BJ (cell line): ENCODE measurements around the gene MARCKSL1. TPM values are rescaled to one million over a fixed set of nuclear protein-coding genes. Genes with fewer than 3 reads are reported as not detected.

ENCODE experiments used
- CTCF ChIA-PET: fragments of 350-600 bp; formaldehyde crosslinking; extraction: SDS; loops from one replicate; lab custom pipeline; 2021; ENCODE audit warnings: antibody characterized with exemption, inconsistent platforms; lab: Yijun Ruan, JAX
- POLR2A ChIA-PET: fragments of 300-600 bp; sonication (Branson Sonifier 250); formaldehyde crosslinking; extraction: SDS; loops from one replicate; lab custom pipeline; 2021; ENCODE audit warnings: antibody characterized with exemption; lab: Charles Lee
- DNase-seq: peaks from one replicate; pipeline ENCODE4 v3.0.0-alpha.2; 2011; ENCODE audit warnings: low read depth
- H3K27me3 ChIP-seq: 2 replicates; pipeline ENCODE4 v1.6.0; 2011; ENCODE audit warnings: low read length; ENCODE audit not compliant: control insufficient read depth, insufficient read depth
- H3K36me3 ChIP-seq: 2 replicates; pipeline ENCODE4 v1.5.1; 2011; ENCODE audit warnings: low read length; ENCODE audit not compliant: control insufficient read depth, insufficient read depth
- H3K4me3 ChIP-seq: 2 replicates; pipeline ENCODE4 v1.5.1; 2011; ENCODE audit warnings: low read depth, mild to moderate bottlenecking, control low read depth, low read length
- polyA plus RNA-seq: library from polyadenylated mRNA; depleted of rRNA; stranded (reverse); fragments of >200 nt; gene quantifications from 2 replicates; pipeline ENCODE4 v1.2.3, GENCODE V29; 2011
- TF ChIP-seq, protein P1 (sequence below): IDR thresholded peaks from 2 replicates; pipeline ENCODE4 v1.5.1; 2011; ENCODE audit warnings: low read depth, mild to moderate bottlenecking, control low read depth, inconsistent platforms, low read length, moderate library complexity; ENCODE audit not compliant: insufficient read depth

Gene MARCKSL1
- polyA plus RNA-seq, 1 experiment = 52.0 TPM

DNA sequence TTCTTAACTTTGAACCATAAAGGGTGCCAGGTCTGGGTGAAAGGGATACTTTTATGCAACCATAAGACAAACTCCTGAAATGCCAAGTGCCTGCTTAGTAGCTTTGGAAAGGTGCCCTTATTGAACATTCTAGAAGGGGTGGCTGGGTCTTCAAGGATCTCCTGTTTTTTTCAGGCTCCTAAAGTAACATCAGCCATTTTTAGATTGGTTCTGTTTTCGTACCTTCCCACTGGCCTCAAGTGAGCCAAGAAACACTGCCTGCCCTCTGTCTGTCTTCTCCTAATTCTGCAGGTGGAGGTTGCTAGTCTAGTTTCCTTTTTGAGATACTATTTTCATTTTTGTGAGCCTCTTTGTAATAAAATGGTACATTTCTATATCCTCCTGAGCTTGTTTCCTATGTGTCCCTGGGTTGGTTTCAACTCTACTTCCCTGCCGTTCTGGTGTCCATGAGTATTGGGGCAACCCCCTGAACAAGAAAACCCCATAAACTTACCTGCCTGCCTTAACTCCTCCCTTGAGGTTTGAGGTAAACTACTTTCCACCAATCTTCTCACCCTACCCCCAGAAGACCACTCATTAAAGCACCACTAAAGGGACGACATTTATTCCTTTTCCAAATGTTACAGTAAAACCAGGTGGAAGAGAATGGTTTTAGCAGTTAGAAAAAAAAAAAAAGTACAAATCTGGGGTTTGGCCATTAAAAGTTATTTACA lies 2.6 kb downstream of the MARCKSL1 start:
- Histone ChIP-seq H3K27me3 (no peaks in the 10 kb centered on the region), H3K36me3 (peaks cover 17% of the 10 kb centered on the region), H3K4me3 (no peak overlapping the region)
- TF ChIP-seq, protein P1, sequence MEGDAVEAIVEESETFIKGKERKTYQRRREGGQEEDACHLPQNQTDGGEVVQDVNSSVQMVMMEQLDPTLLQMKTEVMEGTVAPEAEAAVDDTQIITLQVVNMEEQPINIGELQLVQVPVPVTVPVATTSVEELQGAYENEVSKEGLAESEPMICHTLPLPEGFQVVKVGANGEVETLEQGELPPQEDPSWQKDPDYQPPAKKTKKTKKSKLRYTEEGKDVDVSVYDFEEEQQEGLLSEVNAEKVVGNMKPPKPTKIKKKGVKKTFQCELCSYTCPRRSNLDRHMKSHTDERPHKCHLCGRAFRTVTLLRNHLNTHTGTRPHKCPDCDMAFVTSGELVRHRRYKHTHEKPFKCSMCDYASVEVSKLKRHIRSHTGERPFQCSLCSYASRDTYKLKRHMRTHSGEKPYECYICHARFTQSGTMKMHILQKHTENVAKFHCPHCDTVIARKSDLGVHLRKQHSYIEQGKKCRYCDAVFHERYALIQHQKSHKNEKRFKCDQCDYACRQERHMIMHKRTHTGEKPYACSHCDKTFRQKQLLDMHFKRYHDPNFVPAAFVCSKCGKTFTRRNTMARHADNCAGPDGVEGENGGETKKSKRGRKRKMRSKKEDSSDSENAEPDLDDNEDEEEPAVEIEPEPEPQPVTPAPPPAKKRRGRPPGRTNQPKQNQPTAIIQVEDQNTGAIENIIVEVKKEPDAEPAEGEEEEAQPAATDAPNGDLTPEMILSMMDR = no peak
- CTCF ChIA-PET = interaction anchor here (0.5 to 2.1 kb wide), 7 partner anchors 9 to 313 kb away, joined by 3 to 5 read pairs (median 3); no protein-coding TSS in a partner anchor
- POLR2A ChIA-PET = no interaction called here
- DNase-seq = no peak

DNA sequence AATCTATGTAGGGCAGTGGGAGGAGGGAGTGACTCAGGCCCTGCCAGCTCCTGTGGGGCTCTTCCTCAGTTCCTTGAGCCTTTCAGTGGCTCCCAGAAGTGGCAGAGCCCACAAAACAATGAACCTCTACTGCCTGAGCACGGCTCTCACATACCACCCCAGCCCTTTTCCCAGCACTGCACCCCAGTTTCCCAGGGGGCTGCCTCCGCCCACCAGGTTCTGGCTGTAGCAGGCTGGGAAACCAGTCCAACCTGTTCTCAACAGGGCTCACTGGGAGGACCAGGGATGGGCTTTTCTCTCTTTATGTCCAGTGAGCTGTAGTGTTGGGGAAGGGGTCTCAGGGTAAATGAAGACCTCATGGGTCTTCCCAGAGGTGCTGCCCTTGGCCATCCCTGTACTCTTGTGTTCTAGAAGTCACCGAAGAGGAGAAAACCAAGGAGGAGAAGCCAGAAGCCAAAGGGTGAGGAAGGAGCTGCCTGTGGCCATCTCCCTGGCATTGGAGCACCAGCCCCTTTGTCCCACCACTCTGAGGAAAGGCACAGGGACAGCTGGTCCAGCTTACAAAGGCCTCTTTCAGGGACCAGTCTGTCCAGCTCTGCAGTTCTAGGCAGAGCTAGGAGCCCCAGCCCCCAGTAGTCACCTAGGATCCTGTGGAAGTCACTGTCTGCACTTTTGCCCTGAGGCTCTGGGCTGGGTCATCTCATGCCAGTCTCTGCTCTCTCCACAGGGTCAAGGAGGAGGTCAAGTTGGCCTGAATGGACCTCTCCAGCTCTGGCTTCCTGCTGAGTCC lies 3.5 kb downstream of the MARCKSL1 start:
- DNase-seq = no peak
- peaks cover 21% of the 10 kb centered on the region for H3K36me3 ChIP-seq
- CTCF ChIA-PET = interaction anchor here (0.6 to 2.1 kb wide), 5 partner anchors 8 to 117 kb away, joined by 3 to 5 read pairs (median 3); no protein-coding TSS in a partner anchor

DNA sequence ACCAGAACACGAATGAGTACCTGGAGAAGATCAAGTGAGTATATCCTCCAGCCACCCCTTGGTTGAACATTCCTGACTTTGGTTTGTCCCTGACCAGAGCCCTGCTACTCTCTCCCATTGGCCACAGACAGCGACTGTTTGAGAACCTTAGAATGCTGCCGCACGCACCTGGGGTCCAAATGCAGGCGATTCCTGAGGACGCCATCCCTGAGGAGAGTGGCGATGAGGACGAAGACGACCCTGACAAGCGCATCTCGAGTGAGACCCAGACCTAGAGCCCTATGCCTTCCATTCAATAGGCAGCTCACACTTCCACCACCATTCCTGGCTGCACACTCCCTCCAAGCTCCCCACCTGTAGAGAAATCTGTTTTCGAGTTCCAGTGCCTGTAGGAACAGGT lies 4.5 kb downstream of the MARCKSL1 start:
- ChIA-PET CTCF (interaction anchor here (0.9 to 1.5 kb wide), 3 partner anchors 10 to 116 kb away, joined by 3 to 6 read pairs (median 4); no protein-coding TSS in a partner anchor), POLR2A (interaction anchor here (0.5 kb wide), 1 partner anchor 904 kb away, joined by 3 read pairs; no protein-coding TSS in a partner anchor)
- H3K27me3 ChIP-seq = no peaks in the 10 kb centered on the region
- H3K4me3 ChIP-seq = no peak overlapping the region
- TF ChIP-seq, protein P1 = no peak
- DNase-seq = no peak
- peaks cover 27% of the 10 kb centered on the region for H3K36me3 ChIP-seq

More for the DNA sequence above, 3.5 kb downstream of the MARCKSL1 start:
- POLR2A ChIA-PET = interaction anchor here (0.5 kb wide), 1 partner anchor 905 kb away, joined by 3 read pairs; no protein-coding TSS in a partner anchor
- Histone ChIP-seq H3K27me3 (no peaks in the 10 kb centered on the region), H3K4me3 (no peak overlapping the region)
- TF ChIP-seq, protein P1 = no peak

DNA sequence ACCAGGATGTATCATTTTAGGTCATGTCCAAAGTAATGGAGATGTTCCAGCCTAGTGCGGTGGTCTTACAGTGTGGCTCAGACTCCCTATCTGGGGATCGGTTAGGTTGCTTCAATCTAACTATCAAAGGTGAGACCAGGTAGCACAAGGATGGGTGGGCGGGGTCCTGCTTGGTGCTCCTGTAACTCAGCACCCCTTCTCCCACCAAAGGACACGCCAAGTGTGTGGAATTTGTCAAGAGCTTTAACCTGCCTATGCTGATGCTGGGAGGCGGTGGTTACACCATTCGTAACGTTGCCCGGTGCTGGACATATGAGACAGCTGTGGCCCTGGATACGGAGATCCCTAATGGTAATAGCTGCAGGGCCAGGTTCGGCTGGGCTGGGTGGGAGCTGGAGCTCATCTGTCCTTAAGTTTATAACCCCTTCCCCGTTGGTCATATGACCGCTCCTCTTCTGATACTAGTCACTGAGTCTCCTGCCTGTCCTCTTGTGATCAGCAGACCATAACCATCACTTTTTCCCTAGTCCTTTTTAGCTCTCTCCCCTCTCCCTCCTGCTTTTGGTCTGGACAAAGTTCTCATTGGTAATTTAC lies 5.4 kb downstream of the MARCKSL1 start:
- TF ChIP-seq, protein P1 = no peak
- CTCF ChIA-PET = interaction anchor here (0.9 to 1.5 kb wide), 3 partner anchors 9 to 115 kb away, joined by 3 to 6 read pairs (median 4); no protein-coding TSS in a partner anchor
- H3K36me3 ChIP-seq = peaks cover 27% of the 10 kb centered on the region
- POLR2A ChIA-PET = no interaction called here
- H3K27me3 ChIP-seq = no peaks in the 10 kb centered on the region
- no peak overlapping the region for H3K4me3 ChIP-seq
- no peak for DNase-seq
